ENCODE results near the gene ATP23. TPM values are rescaled to one million over a fixed set of nuclear protein-coding genes. Genes with fewer than 3 reads are reported as not detected.

ATP23 gene
- total RNA-seq, 1 experiment from 2014 or later = 10.3 TPM

DNA sequence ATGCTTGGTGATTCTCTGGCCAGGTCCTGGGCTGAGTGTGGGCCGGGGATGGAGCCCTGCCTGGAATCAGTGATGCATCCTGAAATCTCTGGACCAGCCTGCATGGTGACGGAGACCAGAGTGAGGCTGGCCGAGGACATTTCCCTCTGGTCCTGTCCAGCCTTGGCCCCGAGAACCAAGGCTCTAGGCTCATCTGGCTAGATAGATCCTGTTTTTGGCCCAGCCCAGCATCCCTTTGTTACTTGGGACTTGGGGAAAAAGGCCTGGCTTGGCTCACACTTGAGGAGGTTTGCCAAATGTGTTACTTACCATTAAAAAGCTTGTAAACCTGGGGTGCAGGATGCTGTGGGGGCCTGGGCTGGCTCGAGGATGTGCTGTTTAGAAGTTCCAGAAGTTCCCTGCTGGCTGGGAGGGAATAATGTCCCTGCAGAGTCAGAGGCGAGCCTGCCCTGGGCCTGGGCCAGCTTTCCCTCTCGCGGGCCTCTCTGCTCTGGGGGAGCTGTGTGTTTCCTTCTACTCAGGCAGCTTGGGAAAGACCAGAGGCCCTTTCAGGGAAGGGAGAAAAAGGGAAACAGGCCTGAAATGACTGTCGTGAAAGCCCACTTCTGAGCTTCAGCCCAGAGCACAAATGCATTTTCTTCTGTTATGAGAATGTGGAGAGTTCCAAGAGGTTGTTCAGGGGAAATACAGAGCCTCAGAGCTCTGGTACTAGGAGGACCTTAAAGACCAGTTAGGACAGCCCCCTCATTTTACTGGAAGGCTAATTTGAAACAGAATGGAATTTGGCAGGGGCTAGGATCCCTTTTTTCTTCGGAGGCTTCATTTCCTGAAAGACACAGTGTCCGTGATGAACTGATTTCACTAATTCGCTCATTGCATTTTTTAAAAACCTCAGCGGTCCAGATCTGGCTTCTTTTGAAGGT, 47.7 kb upstream of the ATP23 start:
- intact Hi-C loops (cut with micrococcal nuclease; ENCODE audit: unreplicated experiment) = no loop called here
- Histone ChIP-seq H3K36me3 (ENCODE audit: control insufficient read depth, insufficient read depth, low read length) (no peaks in the 10 kb centered on the region), H3K4me3 (ENCODE audit: low read depth in 2 of 2, low read length in 2 of 2) (peak overlapping the region in 1 of 2 experiments; percentile 15; a peak in 1 of 4 replicates), H3K4me1 (ENCODE audit: control insufficient read depth, insufficient read depth, low read length) (peaks cover 77% of the 10 kb centered on the region), H3K27me3 (ENCODE audit: control insufficient read depth, insufficient read depth, low read length) (no peaks in the 10 kb centered on the region), H3K27ac (ENCODE audit: low read length) (peak overlapping the region; percentile 97), H3K9me3 (ENCODE audit: control insufficient read depth, insufficient read depth, low read depth, low read length) (no peaks in the 10 kb centered on the region)
- peak; percentile 65 for ATAC-seq
- DNase-seq (ENCODE audit: low read depth, low spot score) = no peak
- TF ChIP-seq, protein P1, sequence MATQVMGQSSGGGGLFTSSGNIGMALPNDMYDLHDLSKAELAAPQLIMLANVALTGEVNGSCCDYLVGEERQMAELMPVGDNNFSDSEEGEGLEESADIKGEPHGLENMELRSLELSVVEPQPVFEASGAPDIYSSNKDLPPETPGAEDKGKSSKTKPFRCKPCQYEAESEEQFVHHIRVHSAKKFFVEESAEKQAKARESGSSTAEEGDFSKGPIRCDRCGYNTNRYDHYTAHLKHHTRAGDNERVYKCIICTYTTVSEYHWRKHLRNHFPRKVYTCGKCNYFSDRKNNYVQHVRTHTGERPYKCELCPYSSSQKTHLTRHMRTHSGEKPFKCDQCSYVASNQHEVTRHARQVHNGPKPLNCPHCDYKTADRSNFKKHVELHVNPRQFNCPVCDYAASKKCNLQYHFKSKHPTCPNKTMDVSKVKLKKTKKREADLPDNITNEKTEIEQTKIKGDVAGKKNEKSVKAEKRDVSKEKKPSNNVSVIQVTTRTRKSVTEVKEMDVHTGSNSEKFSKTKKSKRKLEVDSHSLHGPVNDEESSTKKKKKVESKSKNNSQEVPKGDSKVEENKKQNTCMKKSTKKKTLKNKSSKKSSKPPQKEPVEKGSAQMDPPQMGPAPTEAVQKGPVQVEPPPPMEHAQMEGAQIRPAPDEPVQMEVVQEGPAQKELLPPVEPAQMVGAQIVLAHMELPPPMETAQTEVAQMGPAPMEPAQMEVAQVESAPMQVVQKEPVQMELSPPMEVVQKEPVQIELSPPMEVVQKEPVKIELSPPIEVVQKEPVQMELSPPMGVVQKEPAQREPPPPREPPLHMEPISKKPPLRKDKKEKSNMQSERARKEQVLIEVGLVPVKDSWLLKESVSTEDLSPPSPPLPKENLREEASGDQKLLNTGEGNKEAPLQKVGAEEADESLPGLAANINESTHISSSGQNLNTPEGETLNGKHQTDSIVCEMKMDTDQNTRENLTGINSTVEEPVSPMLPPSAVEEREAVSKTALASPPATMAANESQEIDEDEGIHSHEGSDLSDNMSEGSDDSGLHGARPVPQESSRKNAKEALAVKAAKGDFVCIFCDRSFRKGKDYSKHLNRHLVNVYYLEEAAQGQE (IDR thresholded peaks at IDR 0.05; ENCODE audit: insufficient read depth in 1 of 2, low read depth in 2 of 2, low read length in 1 of 2) = no peak
- TF ChIP-seq TCF7L2 (IDR thresholded peaks at IDR 0.05; ENCODE audit: low read depth, low read length) (peak; percentile 26; the same call in 1 of the 2 replicates), POLR2AphosphoS5 (IDR thresholded peaks at IDR 0.05; ENCODE audit: low read depth, low read length) (peak; percentile 35; the same call in 1 of the 2 replicates), SIN3A (IDR thresholded peaks at IDR 0.05; ENCODE audit: borderline replicate concordance, insufficient read depth, low read depth, low read length) (0 out of 2 replicates have a peak, but pooled peaks have one; percentile 51)
- TF ChIP-seq, protein P2, sequence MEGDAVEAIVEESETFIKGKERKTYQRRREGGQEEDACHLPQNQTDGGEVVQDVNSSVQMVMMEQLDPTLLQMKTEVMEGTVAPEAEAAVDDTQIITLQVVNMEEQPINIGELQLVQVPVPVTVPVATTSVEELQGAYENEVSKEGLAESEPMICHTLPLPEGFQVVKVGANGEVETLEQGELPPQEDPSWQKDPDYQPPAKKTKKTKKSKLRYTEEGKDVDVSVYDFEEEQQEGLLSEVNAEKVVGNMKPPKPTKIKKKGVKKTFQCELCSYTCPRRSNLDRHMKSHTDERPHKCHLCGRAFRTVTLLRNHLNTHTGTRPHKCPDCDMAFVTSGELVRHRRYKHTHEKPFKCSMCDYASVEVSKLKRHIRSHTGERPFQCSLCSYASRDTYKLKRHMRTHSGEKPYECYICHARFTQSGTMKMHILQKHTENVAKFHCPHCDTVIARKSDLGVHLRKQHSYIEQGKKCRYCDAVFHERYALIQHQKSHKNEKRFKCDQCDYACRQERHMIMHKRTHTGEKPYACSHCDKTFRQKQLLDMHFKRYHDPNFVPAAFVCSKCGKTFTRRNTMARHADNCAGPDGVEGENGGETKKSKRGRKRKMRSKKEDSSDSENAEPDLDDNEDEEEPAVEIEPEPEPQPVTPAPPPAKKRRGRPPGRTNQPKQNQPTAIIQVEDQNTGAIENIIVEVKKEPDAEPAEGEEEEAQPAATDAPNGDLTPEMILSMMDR (IDR thresholded peaks at IDR 0.05) = no peak
- in situ Hi-C loops (cut with HindIII; ENCODE audit: low pct_unique_long_range_greater_than_20kb, low sequenced_read_pairs) = no loop called here
- ChIA-PET POLR2A (interaction anchor here (0.6 to 1.4 kb wide), 3 partner anchors 29 to 103 kb away, joined by 3 to 12 read pairs (median 5); partner anchors contain the start of gene CTDSP2), CTCF (interaction anchor here (0.5 kb wide), 1 partner anchor 137 kb away, joined by 3 read pairs; no protein-coding TSS in a partner anchor)
- BruUV-seq (replicated peaks) = no TSS peak

DNA sequence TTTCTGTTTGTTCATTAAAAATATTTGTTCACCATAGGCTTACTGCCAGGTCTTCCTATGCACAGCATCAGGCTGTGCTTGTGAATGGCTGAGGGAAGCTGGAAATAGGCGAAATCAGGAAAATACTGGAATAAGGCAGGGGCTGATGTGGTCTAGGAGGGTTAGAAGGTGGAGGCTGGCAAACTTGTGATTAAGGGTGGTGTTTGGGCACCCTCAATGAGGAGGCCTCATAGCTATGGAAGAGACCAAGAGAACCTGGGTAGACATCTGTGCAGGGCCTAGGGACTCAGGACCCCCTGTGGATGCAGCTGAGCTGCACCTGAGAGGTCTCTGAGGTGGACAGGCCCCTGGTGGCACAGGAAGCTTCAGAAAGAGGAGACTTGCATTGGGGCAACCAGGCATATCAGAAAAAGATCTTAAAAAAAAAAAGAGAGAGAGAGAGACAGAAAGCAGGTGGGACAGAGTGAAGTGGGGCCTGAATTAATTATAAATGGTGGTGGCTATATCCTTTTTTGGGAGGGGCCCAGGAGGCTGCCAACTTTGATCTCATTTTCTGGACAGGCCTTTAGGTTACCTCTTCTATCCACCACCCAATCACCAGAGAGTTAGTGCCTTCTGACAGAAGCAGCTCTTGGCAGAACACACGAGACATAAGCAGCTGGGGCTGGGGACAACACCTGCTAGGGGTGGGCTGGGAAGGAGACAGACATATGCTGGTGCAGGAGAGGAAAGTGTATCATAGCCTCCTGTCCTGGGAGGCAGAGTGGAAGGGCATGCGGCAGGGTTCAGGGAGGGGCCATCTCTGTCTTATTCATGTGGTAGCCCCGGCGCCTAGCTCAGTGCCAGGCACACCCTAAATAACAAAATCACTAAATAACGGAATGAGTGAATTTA, 46.7 kb upstream of the ATP23 start:
- CTCF ChIA-PET = interaction anchor here (0.7 kb wide), 1 partner anchor 18 kb away, joined by 3 read pairs; no protein-coding TSS in a partner anchor
- POLR2A ChIA-PET = interaction anchor here (0.9 kb wide), 1 partner anchor 30 kb away, joined by 3 read pairs; no protein-coding TSS in a partner anchor
- TF ChIP-seq, protein P1 (IDR thresholded peaks at IDR 0.05; ENCODE audit: insufficient read depth in 1 of 2, low read depth in 2 of 2, low read length in 1 of 2) = no peak
- no peak for TF ChIP-seq SIN3A (IDR thresholded peaks at IDR 0.05; ENCODE audit: borderline replicate concordance, insufficient read depth, low read depth, low read length)
- no peak for TF ChIP-seq POLR2AphosphoS5 (IDR thresholded peaks at IDR 0.05; ENCODE audit: low read depth, low read length)
- TF ChIP-seq, protein P2 (IDR thresholded peaks at IDR 0.05) = no peak
- no peak for TF ChIP-seq TCF7L2 (IDR thresholded peaks at IDR 0.05; ENCODE audit: low read depth, low read length)

More for the DNA sequence above, 46.7 kb upstream of the ATP23 start:
- in situ Hi-C loops (cut with HindIII; ENCODE audit: low pct_unique_long_range_greater_than_20kb, low sequenced_read_pairs) (no loop called here), intact Hi-C loops (cut with micrococcal nuclease; ENCODE audit: unreplicated experiment) (no loop called here)
- Histone ChIP-seq H3K4me1 (ENCODE audit: control insufficient read depth, insufficient read depth, low read length) (peaks cover 76% of the 10 kb centered on the region), H3K36me3 (ENCODE audit: control insufficient read depth, insufficient read depth, low read length) (no peaks in the 10 kb centered on the region), H3K27me3 (ENCODE audit: control insufficient read depth, insufficient read depth, low read length) (no peaks in the 10 kb centered on the region), H3K4me3 (ENCODE audit: low read depth in 2 of 2, low read length in 2 of 2) (peak overlapping the region in 1 of 2 experiments; percentile 15; a peak in 1 of 4 replicates), H3K9me3 (ENCODE audit: control insufficient read depth, insufficient read depth, low read depth, low read length) (no peaks in the 10 kb centered on the region), H3K27ac (ENCODE audit: low read length) (peak overlapping the region; percentile 97)
- DNase-seq (ENCODE audit: low read depth, low spot score) = no peak
- no peak for ATAC-seq
- no TSS peak for BruUV-seq (replicated peaks)
